GM19240 (cell line): ENCODE data around the gene KRT27.
"Not testable (repeated sequence)": the region's sequence is repeated elsewhere in the genome, so short reads cannot be mapped to it uniquely, and the experiment has no call there.

ENCODE experiments used
- DNase-seq: peaks from one replicate; pipeline ENCODE4 v3.0.0; 2011; ENCODE audit warnings: low spot score; ENCODE audit not compliant: insufficient read length

KRT27 gene

DNA sequence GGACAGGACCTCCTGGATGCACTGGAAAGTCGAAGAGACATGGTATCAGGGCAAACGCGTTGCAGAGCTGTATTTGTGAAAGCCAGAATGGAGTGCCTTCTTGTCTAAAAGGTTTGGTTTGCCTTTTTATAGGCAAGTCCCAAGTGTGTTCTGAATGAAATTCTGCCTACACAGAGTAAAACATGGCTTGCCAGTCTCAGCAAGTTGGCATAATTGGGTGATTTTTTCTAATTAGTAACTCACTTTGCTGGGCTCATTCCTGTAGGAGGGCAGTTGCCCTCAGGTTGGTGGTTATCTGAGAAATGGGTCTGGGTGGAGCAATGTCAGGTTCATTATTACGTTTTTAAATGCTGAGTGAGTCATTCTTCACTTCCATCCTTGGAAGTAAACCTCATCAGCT lies 27.1 kb downstream of the KRT27 start, which contains the start of gene KRT25:
TSS of gene KRT25 (minus strand) at position 101 of the 400 bp plus-strand sequence. CDS start at position 41, 60 bp downstream.
- no peak for DNase-seq

- DNase-seq: no peak
Measured at GRCh38 chr17:40753804-40754203, 28.5 kb downstream of the KRT27 start.

- no peak for DNase-seq
Measured at GRCh38 chr17:40751065-40751464, 31.3 kb downstream of the KRT27 start.

- no peak for DNase-seq
Measured at GRCh38 chr17:40750391-40750790, 32.0 kb downstream of the KRT27 start.

- DNase-seq: not testable (repeated sequence)
Measured at GRCh38 chr17:40748666-40749065, 33.7 kb downstream of the KRT27 start.

DNA sequence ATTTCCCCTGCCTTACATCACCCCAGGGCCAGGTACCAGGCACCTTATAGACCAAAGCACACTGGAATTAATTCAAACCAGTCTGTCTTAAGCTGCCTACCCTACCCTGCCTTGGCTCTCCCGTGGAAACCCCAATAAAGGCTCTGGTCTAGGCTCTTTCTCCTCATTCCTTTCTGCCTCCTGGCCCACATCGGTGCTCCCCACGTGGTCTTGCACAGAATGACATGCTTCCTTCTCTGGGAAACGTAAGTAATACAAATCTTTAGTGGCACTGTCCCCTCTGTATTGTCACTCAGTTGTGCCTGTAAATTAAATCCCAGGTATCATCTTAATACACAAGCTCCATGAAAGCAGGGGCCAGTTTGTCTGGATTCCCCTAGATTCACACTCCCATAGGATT lies 43.8 kb downstream of the KRT27 start:
- no peak for DNase-seq

DNA sequence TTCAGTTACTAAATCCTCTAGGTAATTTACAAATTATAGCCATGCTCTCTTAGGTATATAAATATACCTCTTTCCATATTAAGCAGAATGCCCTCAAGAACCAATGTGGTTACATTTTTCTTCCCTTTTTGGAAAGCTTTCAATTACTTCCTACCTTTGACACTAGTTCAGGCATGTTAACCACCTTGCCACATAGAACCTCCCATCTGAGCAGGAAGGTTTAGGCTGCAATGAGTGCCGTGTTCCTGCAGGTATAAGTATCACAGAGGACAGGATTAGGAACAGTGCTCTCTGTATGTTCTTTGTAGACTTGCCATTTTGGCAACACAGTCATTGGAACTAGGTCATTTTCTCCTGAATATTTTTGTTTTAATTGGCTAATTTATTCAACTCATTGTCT lies 47.3 kb downstream of the KRT27 start:
- no peak for DNase-seq

DNA sequence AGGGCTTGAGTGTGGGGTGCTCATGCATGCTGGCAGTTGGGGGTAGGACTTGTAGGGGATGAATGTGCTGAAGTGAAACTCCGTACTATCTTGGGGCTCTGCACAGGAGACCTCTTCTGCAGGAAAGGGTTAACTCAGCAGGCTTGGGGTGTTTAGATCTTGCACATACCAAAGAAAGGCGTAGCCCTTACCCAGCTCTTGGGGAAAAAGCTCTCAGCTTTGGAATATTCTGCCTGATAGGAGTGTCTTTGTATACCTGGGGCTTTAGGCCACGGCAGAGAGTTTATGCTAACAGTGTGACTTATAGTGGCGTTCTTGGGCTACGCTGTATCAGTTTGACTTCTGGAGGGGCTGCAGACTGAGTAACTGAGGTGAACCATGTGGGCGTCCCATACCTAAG lies 48.3 kb downstream of the KRT27 start:
- DNase-seq: no peak

DNA sequence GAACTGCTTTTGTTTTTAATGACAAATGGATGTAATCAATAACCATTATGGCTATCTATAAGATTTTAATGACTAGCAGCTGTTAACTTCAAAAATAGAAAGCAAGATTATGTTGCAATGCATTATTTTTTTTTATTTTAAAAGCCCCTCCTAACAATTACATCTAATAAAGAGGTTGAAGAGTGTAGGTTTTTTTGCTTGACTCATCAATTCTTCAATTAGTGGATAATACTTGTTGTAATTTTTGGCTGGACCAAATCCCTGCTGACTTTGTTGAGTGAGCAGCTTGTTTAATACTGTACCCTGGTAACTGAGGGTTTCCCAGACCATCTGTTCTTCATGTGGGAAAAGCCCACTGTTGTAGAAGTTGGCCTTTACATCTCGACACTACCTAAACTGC lies 51.4 kb downstream of the KRT27 start:
- no peak for DNase-seq

DNA sequence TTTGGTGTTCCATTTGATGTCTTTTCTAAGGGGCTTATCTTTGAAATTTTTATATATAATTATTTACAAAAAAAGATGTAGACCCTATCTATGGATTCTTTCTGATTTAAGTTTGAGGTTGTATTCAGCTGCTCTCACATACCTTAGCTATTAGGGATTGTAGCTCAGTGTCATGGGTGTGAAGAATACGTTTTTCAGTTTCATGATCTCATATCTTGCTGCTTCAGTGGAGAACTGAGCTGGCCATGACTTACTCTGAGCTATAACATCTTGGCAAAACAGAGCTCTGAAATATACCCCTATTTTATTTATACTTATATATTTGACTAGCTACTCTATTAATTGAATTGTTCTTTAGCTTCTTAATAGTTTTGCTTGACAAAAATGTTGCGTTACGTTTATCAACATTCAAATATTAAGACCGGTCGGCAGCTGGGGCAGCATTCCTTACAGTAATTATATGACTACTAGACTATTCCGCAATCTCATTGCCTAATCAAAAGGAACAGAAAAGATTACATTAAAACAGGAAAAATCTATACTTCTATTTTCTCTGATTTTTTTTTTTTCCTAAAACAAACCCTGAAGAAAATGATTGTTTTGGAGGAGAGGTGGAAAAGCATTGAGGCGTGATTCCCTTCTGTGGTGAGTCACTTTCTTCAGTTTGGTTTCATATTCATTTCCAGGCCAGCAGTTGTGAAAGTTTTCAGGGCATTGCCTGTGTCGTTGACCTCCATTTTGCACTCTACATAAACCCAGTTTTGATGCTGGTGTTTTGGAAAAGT lies 54.7 kb downstream of the KRT27 start:
- no peak for DNase-seq

DNA sequence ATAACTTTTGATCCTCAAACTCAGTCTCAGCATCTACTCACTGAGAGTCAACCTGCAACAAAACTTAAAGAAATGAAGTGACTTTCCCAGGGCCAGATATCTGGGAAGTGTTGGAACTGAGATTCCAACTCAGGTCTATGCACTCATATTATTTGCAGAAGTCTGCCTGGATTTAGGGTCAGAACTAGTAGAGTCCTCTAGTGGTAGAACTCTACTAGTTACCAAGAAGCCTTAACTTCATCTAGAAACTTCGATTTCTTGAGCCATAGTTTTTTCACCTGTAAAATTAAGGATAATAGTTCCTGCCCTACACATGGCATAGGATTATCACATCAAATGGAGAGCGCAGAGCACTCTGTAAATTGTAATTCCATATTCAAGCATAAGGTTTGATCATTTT lies 55.4 kb downstream of the KRT27 start:
- no peak for DNase-seq
